Measurements from ENCODE around the gene PGD.

PGD gene

GRCh38 chr1:10440305-10440704 is 41.4 kb downstream of the PGD start:
- Histone ChIP-seq H3K9me3 (ENCODE audit: severe bottlenecking) (no peaks in the 10 kb centered on the region), H3K4me3 (ENCODE audit: severe bottlenecking) (no peak overlapping the region), H3K27ac (ENCODE audit: poor library complexity, severe bottlenecking) (no peak overlapping the region), H3K36me3 (ENCODE audit: low read depth) (peaks cover 14% of the 10 kb centered on the region), H3K27me3 (ENCODE audit: insufficient read depth, poor library complexity, severe bottlenecking) (no peaks in the 10 kb centered on the region), H3K4me1 (ENCODE audit: insufficient read depth, poor library complexity, severe bottlenecking) (no peaks in the 10 kb centered on the region)
- DNase-seq (ENCODE audit: low spot score) (no peak), ATAC-seq (ENCODE audit: low read depth) (no peak)
- no peak for TF ChIP-seq CTCF (IDR thresholded peaks at IDR 0.05; ENCODE audit: poor library complexity, severe bottlenecking)

- no peaks in the 10 kb centered on the region for H3K9me3 ChIP-seq (ENCODE audit: severe bottlenecking)
- H3K27me3 ChIP-seq (ENCODE audit: insufficient read depth, poor library complexity, severe bottlenecking) = no peaks in the 10 kb centered on the region
- ATAC-seq (ENCODE audit: low read depth) = no peak
- no peak for TF ChIP-seq CTCF (IDR thresholded peaks at IDR 0.05; ENCODE audit: poor library complexity, severe bottlenecking)
- H3K27ac ChIP-seq (ENCODE audit: poor library complexity, severe bottlenecking) = no peak overlapping the region
- H3K36me3 ChIP-seq (ENCODE audit: low read depth) = peaks cover 14% of the 10 kb centered on the region
- DNase-seq (ENCODE audit: low spot score) = no peak
- no peak overlapping the region for H3K4me3 ChIP-seq (ENCODE audit: severe bottlenecking)
- no peaks in the 10 kb centered on the region for H3K4me1 ChIP-seq (ENCODE audit: insufficient read depth, poor library complexity, severe bottlenecking)
These were observed 41.9 kb downstream of the PGD start for GRCh38 chr1:10440794-10441193.

- Histone ChIP-seq H3K27me3 (ENCODE audit: insufficient read depth, poor library complexity, severe bottlenecking) (no peaks in the 10 kb centered on the region), H3K27ac (ENCODE audit: poor library complexity, severe bottlenecking) (no peak overlapping the region), H3K36me3 (ENCODE audit: low read depth) (peaks cover 14% of the 10 kb centered on the region), H3K4me3 (ENCODE audit: severe bottlenecking) (no peak overlapping the region), H3K4me1 (ENCODE audit: insufficient read depth, poor library complexity, severe bottlenecking) (no peaks in the 10 kb centered on the region), H3K9me3 (ENCODE audit: severe bottlenecking) (no peaks in the 10 kb centered on the region)
- no peak for TF ChIP-seq CTCF (IDR thresholded peaks at IDR 0.05; ENCODE audit: poor library complexity, severe bottlenecking)
- no peak for DNase-seq (ENCODE audit: low spot score)
- no peak for ATAC-seq (ENCODE audit: low read depth)
These were observed 45.4 kb downstream of the PGD start for GRCh38 chr1:10444248-10444647.

GRCh38 chr1:10444795-10445397 is 46.0 kb downstream of the PGD start:
- no peaks in the 10 kb centered on the region for H3K27me3 ChIP-seq (ENCODE audit: insufficient read depth, poor library complexity, severe bottlenecking)
- DNase-seq (ENCODE audit: low spot score) = no peak
- TF ChIP-seq CTCF (IDR thresholded peaks at IDR 0.05; ENCODE audit: poor library complexity, severe bottlenecking) = no peak
- H3K4me3 ChIP-seq (ENCODE audit: severe bottlenecking) = no peak overlapping the region
- H3K36me3 ChIP-seq (ENCODE audit: low read depth) = peaks cover 14% of the 10 kb centered on the region
- H3K9me3 ChIP-seq (ENCODE audit: severe bottlenecking) = no peaks in the 10 kb centered on the region
- peak; percentile 35; the same call in 2 of the 3 replicates for ATAC-seq (ENCODE audit: low read depth)
- no peaks in the 10 kb centered on the region for H3K4me1 ChIP-seq (ENCODE audit: insufficient read depth, poor library complexity, severe bottlenecking)
- no peak overlapping the region for H3K27ac ChIP-seq (ENCODE audit: poor library complexity, severe bottlenecking)

GRCh38 chr1:10446790-10447422 is 48.0 kb downstream of the PGD start:
- H3K4me3 ChIP-seq (ENCODE audit: severe bottlenecking) = no peak overlapping the region
- no peak for DNase-seq (ENCODE audit: low spot score)
- TF ChIP-seq CTCF (IDR thresholded peaks at IDR 0.05; ENCODE audit: poor library complexity, severe bottlenecking) = no peak
- no peaks in the 10 kb centered on the region for H3K4me1 ChIP-seq (ENCODE audit: insufficient read depth, poor library complexity, severe bottlenecking)
- no peaks in the 10 kb centered on the region for H3K27me3 ChIP-seq (ENCODE audit: insufficient read depth, poor library complexity, severe bottlenecking)
- no peaks in the 10 kb centered on the region for H3K9me3 ChIP-seq (ENCODE audit: severe bottlenecking)
- H3K27ac ChIP-seq (ENCODE audit: poor library complexity, severe bottlenecking) = no peak overlapping the region
- peaks cover 12% of the 10 kb centered on the region for H3K36me3 ChIP-seq (ENCODE audit: low read depth)
- no peak for ATAC-seq (ENCODE audit: low read depth)
